Liver (tissue), 3 donors: ENCODE measurements around the gene GFY.

Experiments
- ATF3 ChIP-seq: IDR thresholded peaks from 2 replicates; pipeline ENCODE4 v1.6.1; 2016; ENCODE audit warnings: antibody characterized with exemption
- GABPA ChIP-seq, 2 donors: IDR thresholded peaks in 1 of 2; conservative IDR thresholded peaks in 1 of 2; 2 replicates each; pipeline ENCODE4 v1.6.1; 2016; ENCODE audit warnings: antibody characterized with exemption in 2 of 2, mild to moderate bottlenecking in 1 of 2, moderate library complexity in 1 of 2
- JUND ChIP-seq, 2 donors: IDR thresholded peaks; 2 replicates each; pipeline ENCODE4 v1.6.1; 2016; ENCODE audit warnings: antibody characterized with exemption in 2 of 2
- RAD21 ChIP-seq, 2 donors: IDR thresholded peaks; 2 replicates each; pipeline ENCODE4 v1.6.1; 2016; ENCODE audit warnings: antibody characterized with exemption in 2 of 2, mild to moderate bottlenecking in 2 of 2
- SP1 ChIP-seq: IDR thresholded peaks from 2 replicates; pipeline ENCODE4 v1.6.1; 2018; ENCODE audit warnings: antibody characterized with exemption, mild to moderate bottlenecking
- TAF1 ChIP-seq: conservative IDR thresholded peaks from 2 replicates; pipeline ENCODE4 v1.6.1; 2016; ENCODE audit warnings: antibody characterized with exemption, mild to moderate bottlenecking
- ZBTB33 ChIP-seq: IDR thresholded peaks from 2 replicates; pipeline ENCODE4 v1.6.1; 2016; ENCODE audit warnings: antibody characterized with exemption
- TF ChIP-seq, protein P1 (sequence below): fragments of 150-350 bp; IDR thresholded peaks from 2 replicates; pipeline ENCODE4 v1.5.1; 2017; ENCODE audit warnings: improper control_type of control experiment, low read depth, low read length; ENCODE audit not compliant: missing input control
- TF ChIP-seq, protein P2 (sequence below): IDR thresholded peaks from 2 replicates; pipeline ENCODE4 v1.6.1; 2016; ENCODE audit warnings: antibody characterized with exemption, mild to moderate bottlenecking
- TF ChIP-seq, protein P3 (sequence below): IDR thresholded peaks from 2 replicates; pipeline ENCODE4 v1.6.1; 2016; ENCODE audit warnings: antibody characterized with exemption
- donor health status: healthy.
- donor health status: healthy.

- TF ChIP-seq, protein P1, sequence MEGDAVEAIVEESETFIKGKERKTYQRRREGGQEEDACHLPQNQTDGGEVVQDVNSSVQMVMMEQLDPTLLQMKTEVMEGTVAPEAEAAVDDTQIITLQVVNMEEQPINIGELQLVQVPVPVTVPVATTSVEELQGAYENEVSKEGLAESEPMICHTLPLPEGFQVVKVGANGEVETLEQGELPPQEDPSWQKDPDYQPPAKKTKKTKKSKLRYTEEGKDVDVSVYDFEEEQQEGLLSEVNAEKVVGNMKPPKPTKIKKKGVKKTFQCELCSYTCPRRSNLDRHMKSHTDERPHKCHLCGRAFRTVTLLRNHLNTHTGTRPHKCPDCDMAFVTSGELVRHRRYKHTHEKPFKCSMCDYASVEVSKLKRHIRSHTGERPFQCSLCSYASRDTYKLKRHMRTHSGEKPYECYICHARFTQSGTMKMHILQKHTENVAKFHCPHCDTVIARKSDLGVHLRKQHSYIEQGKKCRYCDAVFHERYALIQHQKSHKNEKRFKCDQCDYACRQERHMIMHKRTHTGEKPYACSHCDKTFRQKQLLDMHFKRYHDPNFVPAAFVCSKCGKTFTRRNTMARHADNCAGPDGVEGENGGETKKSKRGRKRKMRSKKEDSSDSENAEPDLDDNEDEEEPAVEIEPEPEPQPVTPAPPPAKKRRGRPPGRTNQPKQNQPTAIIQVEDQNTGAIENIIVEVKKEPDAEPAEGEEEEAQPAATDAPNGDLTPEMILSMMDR: no peak
- no peak for TF ChIP-seq ATF3
- TF ChIP-seq ZBTB33: no peak
- no peak for TF ChIP-seq GABPA (IDR thresholded peaks at IDR 0.05 in 1 of 2, conservative IDR thresholded peaks at IDR 0.05 in 1 of 2)
- TF ChIP-seq, protein P2, sequence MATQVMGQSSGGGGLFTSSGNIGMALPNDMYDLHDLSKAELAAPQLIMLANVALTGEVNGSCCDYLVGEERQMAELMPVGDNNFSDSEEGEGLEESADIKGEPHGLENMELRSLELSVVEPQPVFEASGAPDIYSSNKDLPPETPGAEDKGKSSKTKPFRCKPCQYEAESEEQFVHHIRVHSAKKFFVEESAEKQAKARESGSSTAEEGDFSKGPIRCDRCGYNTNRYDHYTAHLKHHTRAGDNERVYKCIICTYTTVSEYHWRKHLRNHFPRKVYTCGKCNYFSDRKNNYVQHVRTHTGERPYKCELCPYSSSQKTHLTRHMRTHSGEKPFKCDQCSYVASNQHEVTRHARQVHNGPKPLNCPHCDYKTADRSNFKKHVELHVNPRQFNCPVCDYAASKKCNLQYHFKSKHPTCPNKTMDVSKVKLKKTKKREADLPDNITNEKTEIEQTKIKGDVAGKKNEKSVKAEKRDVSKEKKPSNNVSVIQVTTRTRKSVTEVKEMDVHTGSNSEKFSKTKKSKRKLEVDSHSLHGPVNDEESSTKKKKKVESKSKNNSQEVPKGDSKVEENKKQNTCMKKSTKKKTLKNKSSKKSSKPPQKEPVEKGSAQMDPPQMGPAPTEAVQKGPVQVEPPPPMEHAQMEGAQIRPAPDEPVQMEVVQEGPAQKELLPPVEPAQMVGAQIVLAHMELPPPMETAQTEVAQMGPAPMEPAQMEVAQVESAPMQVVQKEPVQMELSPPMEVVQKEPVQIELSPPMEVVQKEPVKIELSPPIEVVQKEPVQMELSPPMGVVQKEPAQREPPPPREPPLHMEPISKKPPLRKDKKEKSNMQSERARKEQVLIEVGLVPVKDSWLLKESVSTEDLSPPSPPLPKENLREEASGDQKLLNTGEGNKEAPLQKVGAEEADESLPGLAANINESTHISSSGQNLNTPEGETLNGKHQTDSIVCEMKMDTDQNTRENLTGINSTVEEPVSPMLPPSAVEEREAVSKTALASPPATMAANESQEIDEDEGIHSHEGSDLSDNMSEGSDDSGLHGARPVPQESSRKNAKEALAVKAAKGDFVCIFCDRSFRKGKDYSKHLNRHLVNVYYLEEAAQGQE: no peak
- TF ChIP-seq, protein P3, sequence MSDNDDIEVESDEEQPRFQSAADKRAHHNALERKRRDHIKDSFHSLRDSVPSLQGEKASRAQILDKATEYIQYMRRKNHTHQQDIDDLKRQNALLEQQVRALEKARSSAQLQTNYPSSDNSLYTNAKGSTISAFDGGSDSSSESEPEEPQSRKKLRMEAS: no peak
- TF ChIP-seq SP1: no peak
- TF ChIP-seq JUND (IDR thresholded peaks at IDR 0.05): no peak
- TF ChIP-seq TAF1: no peak
- TF ChIP-seq RAD21 (IDR thresholded peaks at IDR 0.05): no peak
These were observed 49.3 kb downstream of the GFY start for GRCh38 chr19:49474542-49474924.
